ENCODE data around the gene SUPT7L.
A peak's percentile ranks its signal among the peaks of the same experiment; 100 is the strongest.
"Not testable (repeated sequence)": the region's sequence is repeated elsewhere in the genome, so short reads cannot be mapped to it uniquely, and the experiment has no call there.

Gene SUPT7L

GRCh38 chr2:27663285-27664153, at the start of gene SUPT7L, which contains the start of gene SLC4A1AP:
Gene SUPT7L (minus strand): TSS chr2:27663614. CDS start chr2:27662192, 1,422 bp downstream.
Gene SLC4A1AP (plus strand): TSS chr2:27663889. CDS start chr2:27663915, 26 bp downstream.
- peak; percentile 88 for DNase-seq

GRCh38 chr2:27713201-27713600, 49.8 kb upstream of the SUPT7L start:
- DNase-seq = no peak

- DNase-seq = no peak
Measured at GRCh38 chr2:27712522-27712921, 49.1 kb upstream of the SUPT7L start.

GRCh38 chr2:27711804-27712203, 48.4 kb upstream of the SUPT7L start:
- DNase-seq = no peak

- DNase-seq = no peak
Measured at GRCh38 chr2:27710640-27711430, 47.4 kb upstream of the SUPT7L start.

GRCh38 chr2:27709960-27710575, 46.7 kb upstream of the SUPT7L start:
- DNase-seq = no peak

- DNase-seq = no peak
Measured at GRCh38 chr2:27709326-27709725, 45.9 kb upstream of the SUPT7L start.

GRCh38 chr2:27708666-27709065, 45.3 kb upstream of the SUPT7L start:
- no peak for DNase-seq

GRCh38 chr2:27708257-27708654, 44.8 kb upstream of the SUPT7L start:
- DNase-seq = no peak

- no peak for DNase-seq
Measured at GRCh38 chr2:27707462-27708256, 44.2 kb upstream of the SUPT7L start.

- DNase-seq = peak; percentile 94
Measured at GRCh38 chr2:27705851-27706622, 42.6 kb upstream of the SUPT7L start.

- no peak for DNase-seq
Measured at GRCh38 chr2:27704342-27704876, 41.0 kb upstream of the SUPT7L start.

- DNase-seq = peak; percentile 94
Measured at GRCh38 chr2:27703638-27704341, 40.4 kb upstream of the SUPT7L start.

- no peak for DNase-seq
Measured at GRCh38 chr2:27702302-27702701, 38.9 kb upstream of the SUPT7L start.

- no peak for DNase-seq
Measured at GRCh38 chr2:27701676-27702075, 38.3 kb upstream of the SUPT7L start.

GRCh38 chr2:27697660-27698059, 34.2 kb upstream of the SUPT7L start:
- no peak for DNase-seq

- no peak for DNase-seq
Measured at GRCh38 chr2:27690052-27690451, 26.6 kb upstream of the SUPT7L start.

- no peak for DNase-seq
Measured at GRCh38 chr2:27689424-27689823, 26.0 kb upstream of the SUPT7L start.

GRCh38 chr2:27687232-27687631, 23.8 kb upstream of the SUPT7L start:
- DNase-seq = no peak

- no peak for DNase-seq
Measured at GRCh38 chr2:27685577-27685976, 22.2 kb upstream of the SUPT7L start.

GRCh38 chr2:27685006-27685405, 21.6 kb upstream of the SUPT7L start:
- DNase-seq = not testable (repeated sequence)
